Colonic mucosa (tissue), 4 donors: ENCODE measurements around the gene NTN4. TPM values are rescaled to one million over a fixed set of nuclear protein-coding genes. Genes with fewer than 3 reads are reported as not detected.

Experiments used
- DNase-seq: peaks from one replicate; pipeline ENCODE4 v3.0.0-alpha.2; 2020
- H3K27ac ChIP-seq: fragments of 200-600 bp; one replicate; pipeline ENCODE4 v1.8.0; 2021
- H3K27me3 ChIP-seq: fragments of 200-600 bp; one replicate; pipeline ENCODE4 v1.8.0; 2021
- H3K36me3 ChIP-seq: fragments of 200-600 bp; one replicate; pipeline ENCODE4 v1.8.0; 2021
- H3K4me1 ChIP-seq: fragments of 200-600 bp; one replicate; pipeline ENCODE4 v1.8.0; 2021; ENCODE audit warnings: mild to moderate bottlenecking
- H3K4me3 ChIP-seq: fragments of 200-600 bp; one replicate; pipeline ENCODE4 v1.8.0; 2021
- H3K9ac ChIP-seq, 2 donors: one replicate each; pipeline ENCODE4 v1.7.0; 2013; ENCODE audit warnings: control low read depth in 2 of 2, low read depth in 2 of 2, low read length in 2 of 2
- H3K9me3 ChIP-seq: fragments of 200-600 bp; one replicate; pipeline ENCODE4 v1.8.0; 2021
- intact Hi-C: fragments of 100-400 bp; cut with DNase I; formaldehyde crosslinking; loops from one replicate; pipeline ENCODE4 v1.14.1; 2022
- total RNA-seq, 2 donors: library from RNA; stranded (reverse); fragmentation: NEBNext Ultra II Directional in 1 of 2; extraction: Animal tissue kit (Norgen Biotek cat#: 25700) in 1 of 2; gene quantifications; one replicate each; pipeline ENCODE4 v1.2.1, GENCODE V29; 2021
- TF ChIP-seq, protein P1 (sequence below): fragments of 200-600 bp; IDR thresholded peaks from one replicate; pipeline ENCODE4 v1.8.0; 2022; ENCODE audit warnings: antibody characterized with exemption, mild to moderate bottlenecking
- donor health status: healthy.
- donor health status: DM: no; HTN: no; CAD: no.
- donor health status: DM: no; HTN: no; CAD: no.

NTN4 gene
- total RNA-seq, 2 donors from 2014 or later = 12.4 to 16.8 TPM

DNA sequence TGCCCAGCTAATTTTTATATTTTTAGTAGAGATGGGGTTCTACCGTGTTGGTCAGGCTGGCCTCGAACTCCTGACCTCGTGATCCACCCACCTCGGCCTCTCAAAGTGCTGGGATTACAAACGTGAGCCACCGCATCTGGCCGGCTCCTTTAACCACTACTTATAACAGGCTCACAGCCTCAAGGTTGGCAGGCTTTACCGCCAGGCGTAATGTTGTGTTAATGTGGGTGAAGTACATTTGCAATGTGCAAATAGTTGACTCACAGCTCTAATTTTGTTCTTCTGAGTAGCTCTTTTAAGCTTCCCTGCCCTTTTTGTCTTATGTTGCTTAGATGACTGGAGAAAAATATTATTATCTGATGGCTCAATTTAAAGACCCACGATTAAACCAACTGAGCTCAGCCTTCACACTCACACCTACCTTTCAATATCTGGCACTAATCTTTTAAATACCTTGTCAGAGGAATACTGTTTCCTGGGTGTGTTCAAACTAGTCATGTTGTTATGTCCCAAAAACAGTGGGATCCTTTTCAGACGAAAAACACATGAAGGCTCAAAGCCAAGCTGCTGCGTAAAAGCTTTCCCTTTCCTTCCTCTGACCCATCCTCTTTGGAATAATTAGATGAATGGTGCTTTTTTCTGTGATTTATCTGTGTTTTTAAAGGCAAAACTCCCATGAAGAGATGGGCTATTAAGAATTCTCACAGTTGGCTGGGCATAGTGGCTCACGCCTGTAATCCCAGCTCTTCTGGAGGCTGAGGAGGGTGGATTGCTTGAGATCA lies 182.1 kb downstream of the NTN4 start:
- Histone ChIP-seq H3K4me3 (no peak overlapping the region), H3K9ac (no peak overlapping the region), H3K27ac (no peak overlapping the region), H3K9me3 (no peaks in the 10 kb centered on the region), H3K4me1 (no peaks in the 10 kb centered on the region), H3K36me3 (no peaks in the 10 kb centered on the region), H3K27me3 (no peaks in the 10 kb centered on the region)
- TF ChIP-seq, protein P1, sequence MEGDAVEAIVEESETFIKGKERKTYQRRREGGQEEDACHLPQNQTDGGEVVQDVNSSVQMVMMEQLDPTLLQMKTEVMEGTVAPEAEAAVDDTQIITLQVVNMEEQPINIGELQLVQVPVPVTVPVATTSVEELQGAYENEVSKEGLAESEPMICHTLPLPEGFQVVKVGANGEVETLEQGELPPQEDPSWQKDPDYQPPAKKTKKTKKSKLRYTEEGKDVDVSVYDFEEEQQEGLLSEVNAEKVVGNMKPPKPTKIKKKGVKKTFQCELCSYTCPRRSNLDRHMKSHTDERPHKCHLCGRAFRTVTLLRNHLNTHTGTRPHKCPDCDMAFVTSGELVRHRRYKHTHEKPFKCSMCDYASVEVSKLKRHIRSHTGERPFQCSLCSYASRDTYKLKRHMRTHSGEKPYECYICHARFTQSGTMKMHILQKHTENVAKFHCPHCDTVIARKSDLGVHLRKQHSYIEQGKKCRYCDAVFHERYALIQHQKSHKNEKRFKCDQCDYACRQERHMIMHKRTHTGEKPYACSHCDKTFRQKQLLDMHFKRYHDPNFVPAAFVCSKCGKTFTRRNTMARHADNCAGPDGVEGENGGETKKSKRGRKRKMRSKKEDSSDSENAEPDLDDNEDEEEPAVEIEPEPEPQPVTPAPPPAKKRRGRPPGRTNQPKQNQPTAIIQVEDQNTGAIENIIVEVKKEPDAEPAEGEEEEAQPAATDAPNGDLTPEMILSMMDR = no peak
- intact Hi-C loops = no loop called here
- peak; percentile 25 for DNase-seq

Other genes starting within 250 kb of the NTN4 start
- gene USP44, start 239.3 kb downstream of the NTN4 start, total RNA-seq = under 1 TPM; 0.22 to 0.80 TPM
- gene SNRPF, start 68.2 kb upstream of the NTN4 start, total RNA-seq = 10 to 100 TPM; 17.9 to 35.4 TPM
- not detected for gene CCDC38, start 151.8 kb upstream of the NTN4 start, total RNA-seq
- under 1 TPM in 1 of 2 donors, not detected in 1; 0.48 TPM for gene AMDHD1, start 152.6 kb upstream of the NTN4 start, total RNA-seq
- gene HAL, start 205.6 kb upstream of the NTN4 start, total RNA-seq = 1 to 10 TPM in 1 of 2 donors, under 1 TPM in 1; 0.91 to 1.1 TPM
- gene LTA4H, start 244.8 kb upstream of the NTN4 start, total RNA-seq = 10 to 100 TPM; 71.4 to 96.5 TPM